HUES48 (cell line): Measurements from ENCODE around the gene GRID1.

Experiments used
- H3K27ac ChIP-seq: one replicate; pipeline ENCODE4 v1.7.0; 2013; ENCODE audit warnings: low read depth, low read length, inconsistent platforms
- H3K27me3 ChIP-seq: 2 replicates; pipeline ENCODE4 v1.6.1; 2013; ENCODE audit warnings: mild to moderate bottlenecking, low read length; ENCODE audit not compliant: control insufficient read depth, insufficient read depth
- H3K36me3 ChIP-seq: 2 replicates; pipeline ENCODE4 v1.6.1; 2013; ENCODE audit warnings: low read length; ENCODE audit not compliant: control insufficient read depth, insufficient read depth
- H3K4me1 ChIP-seq: 2 replicates; pipeline ENCODE4 v1.6.1; 2013; ENCODE audit warnings: mild to moderate bottlenecking, low read length; ENCODE audit not compliant: control insufficient read depth, insufficient read depth
- H3K4me3 ChIP-seq: 2 replicates; pipeline ENCODE4 v1.5.1; 2013; ENCODE audit warnings: mild to moderate bottlenecking, low read depth, low read length
- H3K9ac ChIP-seq: 2 replicates; pipeline ENCODE4 v1.6.1; 2013; ENCODE audit warnings: mild to moderate bottlenecking, low read depth, low read length, moderate library complexity
- H3K9me3 ChIP-seq: 2 replicates; pipeline ENCODE4 v1.6.1; 2013; ENCODE audit warnings: low read length; ENCODE audit not compliant: control insufficient read depth, insufficient read depth

GRID1 gene

DNA sequence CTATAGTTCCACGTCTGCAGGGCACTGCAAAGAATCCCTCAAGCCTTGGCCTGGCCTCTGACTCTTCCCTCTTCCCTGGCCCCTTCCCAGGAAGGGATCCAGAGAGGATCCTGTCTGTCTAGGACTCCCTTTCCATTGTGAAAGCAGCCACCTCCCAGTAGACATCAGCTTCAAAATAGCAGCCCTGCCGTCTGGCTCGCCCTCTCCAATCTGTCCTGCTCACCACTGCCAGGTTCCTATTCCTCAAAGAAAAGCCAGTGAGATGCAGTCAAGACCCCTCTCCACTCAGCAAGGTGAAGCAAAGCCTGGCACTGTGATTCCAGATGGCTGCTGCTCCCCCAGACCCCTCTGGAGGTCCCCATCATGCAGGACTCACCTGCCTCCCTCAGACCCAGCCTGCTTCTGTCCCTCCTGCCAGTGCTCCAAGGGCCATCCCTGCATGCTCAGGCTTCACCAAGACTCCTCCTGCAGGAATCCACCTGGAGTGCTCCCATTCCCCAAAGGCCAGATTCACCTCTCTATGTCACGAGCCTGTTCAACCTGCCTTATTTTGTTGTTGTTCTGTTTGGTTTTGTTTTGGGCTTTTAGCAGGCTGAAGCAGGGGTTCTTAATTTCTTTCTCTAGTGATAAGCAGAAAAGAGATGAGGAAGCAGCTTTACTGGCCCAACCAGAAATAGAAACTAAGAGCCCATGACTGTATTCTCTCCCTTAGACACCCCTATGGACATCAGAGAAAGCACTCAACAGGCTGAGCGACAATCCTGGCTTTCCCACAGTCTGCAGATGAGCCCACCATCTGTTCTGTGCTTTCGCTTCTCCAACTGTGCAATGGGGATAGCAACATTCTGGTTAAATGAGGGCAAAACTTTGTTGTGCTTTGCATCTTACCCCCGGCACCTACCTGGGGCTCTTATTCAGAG lies 305.1 kb downstream of the GRID1 start:
- Histone ChIP-seq H3K27ac (no peak overlapping the region), H3K36me3 (no peaks in the 10 kb centered on the region), H3K4me1 (no peaks in the 10 kb centered on the region), H3K4me3 (no peak overlapping the region), H3K9ac (no peak overlapping the region), H3K9me3 (no peaks in the 10 kb centered on the region), H3K27me3 (no peaks in the 10 kb centered on the region)

DNA sequence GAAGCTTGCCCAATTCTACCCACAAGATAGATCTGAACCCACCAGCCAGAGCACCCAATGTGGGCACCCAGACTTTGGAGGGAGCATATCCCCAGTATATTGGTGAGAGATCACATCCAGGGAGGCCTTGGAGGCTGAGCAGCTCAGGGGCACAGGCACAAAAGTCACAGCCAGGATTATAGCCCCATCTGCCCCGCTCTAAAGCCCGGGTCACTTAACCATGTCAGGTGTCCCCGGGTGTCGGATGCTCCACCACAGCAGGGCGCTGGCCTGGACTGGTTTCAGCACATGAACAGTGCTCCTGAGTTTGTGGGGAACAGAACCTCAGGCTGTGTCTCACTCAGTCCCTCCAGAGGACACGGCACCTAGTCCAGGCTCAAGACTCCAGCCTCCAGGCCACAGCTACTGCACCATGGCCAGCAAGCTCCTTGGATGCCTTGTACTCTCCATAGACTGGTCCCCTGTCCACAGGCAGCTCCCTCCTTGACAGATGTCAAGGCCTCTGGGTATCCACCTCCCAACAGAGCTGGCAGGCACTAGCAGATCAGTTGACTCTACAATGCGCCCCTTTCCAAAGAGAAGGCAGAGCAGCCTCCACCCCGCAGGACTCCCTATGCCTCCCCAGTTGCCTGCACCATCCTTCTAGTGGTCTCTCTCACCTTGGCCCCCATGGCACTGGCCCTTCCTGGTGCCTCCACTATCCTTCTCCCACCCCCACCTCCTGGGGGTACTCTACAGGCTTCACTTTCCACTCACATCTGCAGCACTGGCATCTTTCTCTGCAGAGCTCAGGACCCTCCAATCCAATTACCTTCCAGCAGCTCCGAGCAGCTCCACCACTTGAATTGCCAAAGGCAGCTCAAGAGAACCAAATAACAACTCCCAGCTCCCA lies 306.0 kb downstream of the GRID1 start:
- H3K9ac ChIP-seq, result no peak overlapping the region

DNA sequence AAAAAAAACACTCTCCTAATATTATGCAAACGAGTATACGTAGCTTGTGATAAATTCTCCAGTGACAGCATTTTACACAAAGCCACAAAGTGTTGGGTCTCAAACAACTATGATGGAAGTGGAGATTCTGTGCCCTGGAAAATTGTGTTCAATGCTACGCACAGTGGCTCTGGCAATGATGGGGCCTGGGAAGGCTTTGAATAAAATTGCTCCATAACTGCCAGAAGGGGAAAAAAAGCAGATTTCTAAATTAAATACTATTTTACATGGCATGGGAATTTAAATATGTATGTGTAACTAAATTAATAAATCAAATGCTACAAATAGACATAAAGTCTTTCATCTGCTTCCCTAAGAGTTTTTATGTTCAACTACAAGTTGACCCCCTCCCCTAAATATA lies 306.7 kb downstream of the GRID1 start:
- Histone ChIP-seq H3K9ac (no peak overlapping the region), H3K27ac (no peak overlapping the region), H3K4me3 (no peak overlapping the region), H3K9me3 (no peaks in the 10 kb centered on the region), H3K4me1 (no peaks in the 10 kb centered on the region), H3K36me3 (no peaks in the 10 kb centered on the region), H3K27me3 (no peaks in the 10 kb centered on the region)

More for the DNA sequence above, 306.0 kb downstream of the GRID1 start:
- no peaks in the 10 kb centered on the region for H3K4me1 ChIP-seq
- no peaks in the 10 kb centered on the region for H3K9me3 ChIP-seq
- no peaks in the 10 kb centered on the region for H3K27me3 ChIP-seq
- no peaks in the 10 kb centered on the region for H3K36me3 ChIP-seq
- H3K27ac ChIP-seq, result no peak overlapping the region
- H3K4me3 ChIP-seq, result no peak overlapping the region

DNA sequence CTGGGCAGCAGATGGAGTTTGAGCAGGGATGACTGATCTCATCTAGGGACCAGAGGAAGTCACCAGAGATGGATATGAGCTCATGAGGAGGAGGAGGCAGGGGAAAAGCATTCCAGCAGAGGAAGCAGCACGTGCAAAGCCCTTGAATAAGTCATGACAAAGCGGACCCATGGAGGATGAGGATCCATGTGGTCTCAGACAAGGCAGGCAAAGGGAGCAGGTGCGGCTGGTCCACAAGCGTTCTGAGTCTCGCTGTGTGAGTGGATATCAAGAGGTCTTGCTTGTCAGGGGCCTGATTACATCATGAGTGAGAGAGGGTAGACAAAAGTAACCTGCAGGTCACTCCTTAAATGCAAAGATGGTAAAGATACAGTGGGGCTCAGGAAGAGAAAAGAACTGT lies 307.6 kb downstream of the GRID1 start:
- H3K9ac ChIP-seq, result no peak overlapping the region
- no peaks in the 10 kb centered on the region for H3K9me3 ChIP-seq
- no peaks in the 10 kb centered on the region for H3K4me1 ChIP-seq
- no peak overlapping the region for H3K4me3 ChIP-seq
- no peaks in the 10 kb centered on the region for H3K36me3 ChIP-seq
- H3K27ac ChIP-seq, result no peak overlapping the region
- no peaks in the 10 kb centered on the region for H3K27me3 ChIP-seq

DNA sequence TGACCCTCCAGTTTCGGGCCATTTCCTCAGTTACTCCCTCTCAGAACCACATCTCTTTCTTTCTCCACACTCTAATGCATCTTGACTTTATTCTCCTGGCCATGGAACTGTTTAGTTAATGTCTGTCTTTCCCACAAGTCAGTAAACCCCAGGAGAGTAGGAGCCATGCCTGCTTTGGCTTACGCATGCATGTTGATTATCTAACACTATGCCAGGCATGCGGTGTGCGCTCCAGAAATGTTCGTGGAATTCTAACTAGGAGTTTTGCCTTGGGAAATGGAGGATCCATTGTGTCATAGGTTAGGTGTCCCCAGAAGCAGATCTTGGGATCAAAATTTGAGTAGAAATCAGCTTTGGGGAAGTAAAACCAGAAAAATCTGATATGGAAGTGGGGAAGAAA lies 308.9 kb downstream of the GRID1 start:
- H3K36me3 ChIP-seq, result no peaks in the 10 kb centered on the region
- no peaks in the 10 kb centered on the region for H3K9me3 ChIP-seq
- H3K4me3 ChIP-seq, result no peak overlapping the region
- H3K9ac ChIP-seq, result no peak overlapping the region
- no peak overlapping the region for H3K27ac ChIP-seq
- no peaks in the 10 kb centered on the region for H3K4me1 ChIP-seq
- H3K27me3 ChIP-seq, result no peaks in the 10 kb centered on the region

DNA sequence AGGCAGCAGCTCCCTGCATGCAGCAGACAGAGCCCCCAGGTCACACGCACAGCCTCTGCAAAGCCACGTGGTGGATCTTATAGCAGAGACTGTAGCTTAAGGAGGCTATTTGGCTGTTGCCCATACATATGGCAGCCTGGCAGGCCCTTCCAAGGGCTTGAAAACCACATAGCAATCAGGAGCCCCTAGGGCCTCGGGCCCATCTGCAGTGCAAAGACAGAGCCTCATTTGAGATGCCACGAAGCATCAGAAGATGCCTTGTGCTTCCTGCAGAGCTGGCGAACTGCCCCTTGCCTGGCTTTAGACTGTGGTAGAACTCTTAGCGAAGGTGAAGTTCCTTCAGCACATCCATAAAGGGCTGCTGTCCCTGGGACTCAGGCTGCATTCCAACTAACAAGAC lies 309.9 kb downstream of the GRID1 start:
- H3K36me3 ChIP-seq, result no peaks in the 10 kb centered on the region
- H3K27ac ChIP-seq, result no peak overlapping the region
- H3K27me3 ChIP-seq, result no peaks in the 10 kb centered on the region
- H3K9ac ChIP-seq, result no peak overlapping the region
- no peak overlapping the region for H3K4me3 ChIP-seq
- no peaks in the 10 kb centered on the region for H3K9me3 ChIP-seq
- H3K4me1 ChIP-seq, result no peaks in the 10 kb centered on the region

DNA sequence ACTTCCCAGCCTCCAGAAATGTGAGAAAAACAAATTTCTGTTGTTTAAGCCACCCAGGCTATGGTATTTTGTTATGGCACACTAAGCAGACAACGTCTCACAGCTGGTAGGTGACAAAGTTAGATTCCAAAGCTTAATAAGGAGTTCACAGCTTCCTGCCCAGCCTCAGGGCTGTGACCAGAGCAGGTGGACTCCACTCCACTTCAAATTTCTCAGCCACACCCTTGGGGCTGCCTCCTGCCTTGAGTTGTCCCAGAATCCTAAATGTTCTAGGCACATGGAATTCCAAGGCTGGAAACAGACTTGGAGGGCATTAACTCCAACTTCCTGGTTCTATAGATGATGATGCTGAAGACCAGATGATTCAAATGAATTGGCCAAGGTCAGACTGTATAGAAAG lies 310.7 kb downstream of the GRID1 start:
- no peak overlapping the region for H3K27ac ChIP-seq
- no peaks in the 10 kb centered on the region for H3K4me1 ChIP-seq
- no peaks in the 10 kb centered on the region for H3K9me3 ChIP-seq
- no peak overlapping the region for H3K4me3 ChIP-seq
- H3K36me3 ChIP-seq, result no peaks in the 10 kb centered on the region
- H3K27me3 ChIP-seq, result no peaks in the 10 kb centered on the region
- H3K9ac ChIP-seq, result no peak overlapping the region

DNA sequence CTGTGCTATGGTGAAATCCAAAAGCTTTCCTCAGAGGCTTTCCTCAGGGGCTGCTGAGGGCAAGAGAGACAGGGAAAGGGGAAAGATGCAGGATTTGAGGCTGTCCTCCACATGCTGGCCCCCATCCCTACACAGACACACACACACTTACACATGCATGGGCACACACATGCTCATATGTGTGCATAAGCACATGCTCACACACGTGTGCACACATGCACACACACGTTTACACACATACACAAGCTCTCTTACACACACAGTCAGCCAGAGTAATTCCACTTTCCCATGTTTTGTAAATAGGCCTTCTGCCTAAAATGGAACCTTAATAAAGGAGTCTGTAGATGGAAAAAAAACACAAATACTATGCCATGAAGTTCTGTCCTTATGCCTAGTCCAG lies 312.9 kb downstream of the GRID1 start:
- H3K9ac ChIP-seq, result no peak overlapping the region
- H3K9me3 ChIP-seq, result no peaks in the 10 kb centered on the region
- no peaks in the 10 kb centered on the region for H3K36me3 ChIP-seq
- no peaks in the 10 kb centered on the region for H3K4me1 ChIP-seq
- H3K4me3 ChIP-seq, result no peak overlapping the region
- no peaks in the 10 kb centered on the region for H3K27me3 ChIP-seq
- no peak overlapping the region for H3K27ac ChIP-seq

DNA sequence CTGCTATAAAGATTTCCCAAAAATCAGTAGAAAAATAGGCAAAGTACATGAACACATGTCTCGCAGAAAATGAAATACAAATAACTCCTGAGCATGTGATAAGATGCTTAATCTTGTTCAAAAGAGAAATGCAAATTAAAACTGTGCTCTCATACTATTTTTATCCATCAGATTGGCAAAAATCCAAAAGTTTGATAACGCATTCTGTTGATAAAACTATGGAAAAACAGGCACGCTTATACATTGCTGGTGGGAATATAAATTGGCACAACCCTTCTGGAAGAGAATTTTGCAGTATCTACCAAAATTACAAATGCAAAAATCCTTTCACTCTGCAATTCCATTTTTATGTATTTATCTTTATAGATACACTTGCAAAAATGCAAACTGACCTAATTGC lies 315.0 kb downstream of the GRID1 start:
- H3K9me3 ChIP-seq, result no peaks in the 10 kb centered on the region
- no peak overlapping the region for H3K27ac ChIP-seq
- no peaks in the 10 kb centered on the region for H3K4me1 ChIP-seq
- no peaks in the 10 kb centered on the region for H3K27me3 ChIP-seq
- no peaks in the 10 kb centered on the region for H3K36me3 ChIP-seq
- H3K9ac ChIP-seq, result no peak overlapping the region
- no peak overlapping the region for H3K4me3 ChIP-seq

DNA sequence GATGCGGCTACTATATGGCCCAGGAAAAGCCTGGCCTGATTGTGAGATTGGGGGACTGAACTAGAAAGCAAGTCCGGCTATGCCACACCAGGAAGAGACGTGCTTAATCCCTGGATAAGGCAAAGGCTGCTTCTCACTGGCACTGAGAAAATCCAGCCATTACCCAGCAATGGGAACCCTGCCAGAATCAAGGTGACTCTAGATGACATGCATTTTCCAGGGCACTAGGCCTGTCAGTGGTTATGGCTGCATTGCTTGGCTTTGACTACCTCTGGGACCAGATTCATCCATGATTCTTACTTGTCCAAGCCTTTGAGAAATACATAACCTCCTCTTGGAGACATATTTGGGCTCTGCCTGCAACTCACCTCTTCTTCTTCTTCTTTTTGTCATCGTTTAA lies 317.2 kb downstream of the GRID1 start:
- no peaks in the 10 kb centered on the region for H3K27me3 ChIP-seq
- H3K27ac ChIP-seq, result no peak overlapping the region
- H3K36me3 ChIP-seq, result no peaks in the 10 kb centered on the region
- no peak overlapping the region for H3K4me3 ChIP-seq
- no peaks in the 10 kb centered on the region for H3K9me3 ChIP-seq
- no peaks in the 10 kb centered on the region for H3K4me1 ChIP-seq
- no peak overlapping the region for H3K9ac ChIP-seq

DNA sequence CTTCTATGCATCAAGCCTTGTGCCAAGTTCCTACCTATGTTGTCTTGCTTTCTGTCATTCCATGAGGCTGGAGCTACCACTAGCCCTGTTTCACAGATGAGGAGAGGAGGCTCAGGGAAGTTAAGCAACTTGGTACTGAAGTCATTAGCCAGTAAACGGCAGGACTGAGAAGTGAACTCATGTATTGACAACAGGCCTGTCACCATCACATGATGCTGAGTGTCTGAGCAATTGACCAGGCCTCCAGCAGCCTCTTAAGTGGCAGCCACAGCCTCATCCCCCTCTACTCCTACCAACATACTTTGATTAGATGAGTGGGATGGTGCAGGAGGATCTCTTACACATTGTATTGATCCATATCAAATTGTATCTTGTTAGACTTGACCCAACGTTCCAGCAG lies 317.6 kb downstream of the GRID1 start:
- Histone ChIP-seq H3K36me3 (no peaks in the 10 kb centered on the region), H3K4me3 (no peak overlapping the region), H3K4me1 (no peaks in the 10 kb centered on the region), H3K9me3 (no peaks in the 10 kb centered on the region), H3K27ac (no peak overlapping the region), H3K27me3 (no peaks in the 10 kb centered on the region), H3K9ac (no peak overlapping the region)
